ES-I3 (cell line): ENCODE results near the gene ADCYAP1R1.

Experiments used
- H3K36me3 ChIP-seq: 2 replicates; pipeline ENCODE4 v1.6.1; 2013; ENCODE audit warnings: mild to moderate bottlenecking, low read length, control low read depth, moderate library complexity; ENCODE audit not compliant: insufficient read depth
- H3K4me1 ChIP-seq: 2 replicates; pipeline ENCODE4 v1.6.1; 2013; ENCODE audit warnings: mild to moderate bottlenecking, control low read depth, low read length; ENCODE audit not compliant: insufficient read depth
- H3K9ac ChIP-seq: 2 replicates; pipeline ENCODE4 v1.6.1; 2013; ENCODE audit warnings: low read depth, mild to moderate bottlenecking, low read length, moderate library complexity
- H3K9me3 ChIP-seq: 2 replicates; pipeline ENCODE4 v1.6.1; 2013; ENCODE audit warnings: mild to moderate bottlenecking, low read length, moderate library complexity; ENCODE audit not compliant: control insufficient read depth, insufficient read depth

The ADCYAP1R1 gene

GRCh38 chr7:31052841-31053601 lies 913 bp downstream of the ADCYAP1R1 start:
- Histone ChIP-seq H3K4me1 (peaks cover 7% of the 10 kb centered on the region; the same call in 1 of the 2 replicates), H3K9ac (peak overlapping the region; percentile 71; the same call in 1 of the 2 replicates), H3K36me3 (no peaks in the 10 kb centered on the region), H3K9me3 (no peaks in the 10 kb centered on the region)

- Histone ChIP-seq H3K9me3 (no peaks in the 10 kb centered on the region), H3K36me3 (no peaks in the 10 kb centered on the region), H3K4me1 (peaks cover 7% of the 10 kb centered on the region; the same call in 1 of the 2 replicates), H3K9ac (no peak overlapping the region)
Measured at GRCh38 chr7:31053986-31054385, 1.9 kb downstream of the ADCYAP1R1 start.

- no peak overlapping the region for H3K9ac ChIP-seq
- H3K9me3 ChIP-seq, result no peaks in the 10 kb centered on the region
- no peaks in the 10 kb centered on the region for H3K36me3 ChIP-seq
- peaks cover 7% of the 10 kb centered on the region; the same call in 1 of the 2 replicates for H3K4me1 ChIP-seq
Measured at GRCh38 chr7:31054608-31055278, 2.6 kb downstream of the ADCYAP1R1 start.

GRCh38 chr7:31055471-31055870 lies 3.4 kb downstream of the ADCYAP1R1 start:
- H3K36me3 ChIP-seq, result no peaks in the 10 kb centered on the region
- no peaks in the 10 kb centered on the region for H3K9me3 ChIP-seq
- H3K9ac ChIP-seq, result no peak overlapping the region
- peaks cover 7% of the 10 kb centered on the region; the same call in 1 of the 2 replicates for H3K4me1 ChIP-seq

GRCh38 chr7:31056775-31057346 lies 4.8 kb downstream of the ADCYAP1R1 start:
- Histone ChIP-seq H3K9me3 (no peaks in the 10 kb centered on the region), H3K4me1 (peaks cover 7% of the 10 kb centered on the region; the same call in 1 of the 2 replicates), H3K36me3 (no peaks in the 10 kb centered on the region), H3K9ac (no peak overlapping the region)

GRCh38 chr7:31058122-31058521 lies 6.0 kb downstream of the ADCYAP1R1 start:
- H3K9me3 ChIP-seq, result no peaks in the 10 kb centered on the region
- peaks cover 7% of the 10 kb centered on the region; the same call in 1 of the 2 replicates for H3K4me1 ChIP-seq
- H3K36me3 ChIP-seq, result no peaks in the 10 kb centered on the region
- no peak overlapping the region for H3K9ac ChIP-seq

- no peaks in the 10 kb centered on the region for H3K9me3 ChIP-seq
- H3K4me1 ChIP-seq, result peaks cover 3% of the 10 kb centered on the region; the same call in 1 of the 2 replicates
- H3K9ac ChIP-seq, result no peak overlapping the region
- H3K36me3 ChIP-seq, result no peaks in the 10 kb centered on the region
Measured at GRCh38 chr7:31058688-31059087, 6.6 kb downstream of the ADCYAP1R1 start.

GRCh38 chr7:31059551-31059950 lies 7.4 kb downstream of the ADCYAP1R1 start:
- Histone ChIP-seq H3K9ac (no peak overlapping the region), H3K4me1 (no peaks in the 10 kb centered on the region; the same call in 1 of the 2 replicates), H3K36me3 (no peaks in the 10 kb centered on the region), H3K9me3 (no peaks in the 10 kb centered on the region)

- H3K4me1 ChIP-seq, result no peaks in the 10 kb centered on the region; the same call in 1 of the 2 replicates
- H3K9ac ChIP-seq, result no peak overlapping the region
Measured at GRCh38 chr7:31061185-31061584, 9.1 kb downstream of the ADCYAP1R1 start.

GRCh38 chr7:31062746-31063435 lies 10.8 kb downstream of the ADCYAP1R1 start:
- Histone ChIP-seq H3K36me3 (no peaks in the 10 kb centered on the region), H3K9me3 (no peaks in the 10 kb centered on the region), H3K4me1 (no peaks in the 10 kb centered on the region; the same call in 1 of the 2 replicates), H3K9ac (no peak overlapping the region)

More at GRCh38 chr7:31061185-31061584, 9.1 kb downstream of the ADCYAP1R1 start:
- H3K9me3 ChIP-seq, result no peaks in the 10 kb centered on the region
- no peaks in the 10 kb centered on the region for H3K36me3 ChIP-seq

GRCh38 chr7:31065021-31065593 lies 13.0 kb downstream of the ADCYAP1R1 start:
- H3K4me1 ChIP-seq, result no peaks in the 10 kb centered on the region; the same call in 1 of the 2 replicates
- H3K36me3 ChIP-seq, result no peaks in the 10 kb centered on the region
- H3K9me3 ChIP-seq, result no peaks in the 10 kb centered on the region
- H3K9ac ChIP-seq, result no peak overlapping the region

- Histone ChIP-seq H3K9me3 (no peaks in the 10 kb centered on the region), H3K4me1 (no peaks in the 10 kb centered on the region; the same call in 1 of the 2 replicates), H3K9ac (no peak overlapping the region), H3K36me3 (no peaks in the 10 kb centered on the region)
Measured at GRCh38 chr7:31065840-31066239, 13.7 kb downstream of the ADCYAP1R1 start.

- no peak overlapping the region for H3K9ac ChIP-seq
- no peaks in the 10 kb centered on the region for H3K4me1 ChIP-seq
- no peaks in the 10 kb centered on the region for H3K9me3 ChIP-seq
- H3K36me3 ChIP-seq, result no peaks in the 10 kb centered on the region
Measured at GRCh38 chr7:31066516-31067130, 14.5 kb downstream of the ADCYAP1R1 start.
